SK-N-MC (cell line): ENCODE measurements around the gene GTF2A2.

Experiments used
- EZH2 ChIP-seq: fragments of 200-600 bp; sonication (generic); IDR thresholded peaks from one replicate; pipeline ENCODE4 v1.6.1; 2017; ENCODE audit warnings: antibody characterized with exemption
- POLR2AphosphoS5 ChIP-seq: IDR thresholded peaks from 2 replicates; pipeline ENCODE4 v1.6.1; 2012; ENCODE audit warnings: mild to moderate bottlenecking, low read depth, low read length, borderline replicate concordance

DNA sequence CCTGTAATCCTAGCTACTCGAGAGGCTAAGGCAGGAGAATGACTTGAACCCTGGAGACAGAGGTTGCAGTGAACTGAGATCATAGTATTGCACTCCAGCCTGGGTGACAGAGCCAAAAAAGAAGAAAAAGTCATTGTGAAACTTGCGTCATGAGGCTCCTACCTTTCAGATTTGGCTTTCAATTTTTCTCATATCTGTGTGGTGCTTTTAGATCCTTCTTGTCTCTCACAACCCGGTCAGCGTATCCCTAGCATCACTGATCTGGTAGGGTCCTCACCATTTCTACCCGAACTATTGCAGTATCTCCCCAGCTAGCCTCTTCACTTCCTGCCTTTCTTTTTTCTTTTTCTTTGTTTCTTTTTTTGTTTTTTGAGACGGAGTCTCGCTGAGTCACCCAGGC is 67.3 kb downstream of the GTF2A2 start:
- TF ChIP-seq EZH2, result no peak
- TF ChIP-seq POLR2AphosphoS5, result no peak
